ENCODE measurements around the gene RUBCN. TPM values are rescaled to one million over a fixed set of nuclear protein-coding genes. Genes with fewer than 3 reads are reported as not detected.

Gene RUBCN
- total RNA-seq, 4 donors from 2014 or later, result 36.8 to 56.7 (median 46.4) TPM

DNA sequence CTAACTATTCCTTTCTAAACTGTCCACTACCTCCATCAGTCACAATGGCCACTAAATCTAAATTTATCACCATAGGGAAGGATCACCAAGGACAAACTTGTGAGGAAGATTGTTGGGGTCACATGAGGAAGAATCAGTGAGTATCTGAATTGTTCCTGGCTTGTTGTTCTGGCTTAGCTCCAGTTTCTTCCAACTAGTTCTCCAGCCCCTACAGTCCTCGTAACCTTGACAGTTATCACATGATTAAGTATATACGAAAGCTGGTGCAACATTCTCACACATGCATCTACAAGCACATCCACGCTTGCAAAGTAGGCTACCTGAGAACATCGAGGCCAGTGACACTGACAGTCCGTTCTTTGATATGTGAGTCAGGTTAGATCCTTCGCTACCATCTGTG is 46.0 kb downstream of the RUBCN start:
- no peak for DNase-seq
- Histone ChIP-seq H3K9me3 (no peaks in the 10 kb centered on the region), H3K27me3 (no peaks in the 10 kb centered on the region), H3K27ac (no peak overlapping the region), H3K36me3 (peaks cover 13 to 14% of the 10 kb centered on the region in 2 donors), H3K4me1 (no peaks in the 10 kb centered on the region), H3K4me3 (replicated peaks in 1 of 3) (no peak overlapping the region)
- WGBS, 2 donors, result 97 to 98% methylated on average over 6 of the region's 6 CpGs
- intact Hi-C loops (cut with DNase I), result no loop called here
- TF ChIP-seq POLR2A (IDR thresholded peaks at IDR 0.05), result no peak
- TF ChIP-seq, protein P1, sequence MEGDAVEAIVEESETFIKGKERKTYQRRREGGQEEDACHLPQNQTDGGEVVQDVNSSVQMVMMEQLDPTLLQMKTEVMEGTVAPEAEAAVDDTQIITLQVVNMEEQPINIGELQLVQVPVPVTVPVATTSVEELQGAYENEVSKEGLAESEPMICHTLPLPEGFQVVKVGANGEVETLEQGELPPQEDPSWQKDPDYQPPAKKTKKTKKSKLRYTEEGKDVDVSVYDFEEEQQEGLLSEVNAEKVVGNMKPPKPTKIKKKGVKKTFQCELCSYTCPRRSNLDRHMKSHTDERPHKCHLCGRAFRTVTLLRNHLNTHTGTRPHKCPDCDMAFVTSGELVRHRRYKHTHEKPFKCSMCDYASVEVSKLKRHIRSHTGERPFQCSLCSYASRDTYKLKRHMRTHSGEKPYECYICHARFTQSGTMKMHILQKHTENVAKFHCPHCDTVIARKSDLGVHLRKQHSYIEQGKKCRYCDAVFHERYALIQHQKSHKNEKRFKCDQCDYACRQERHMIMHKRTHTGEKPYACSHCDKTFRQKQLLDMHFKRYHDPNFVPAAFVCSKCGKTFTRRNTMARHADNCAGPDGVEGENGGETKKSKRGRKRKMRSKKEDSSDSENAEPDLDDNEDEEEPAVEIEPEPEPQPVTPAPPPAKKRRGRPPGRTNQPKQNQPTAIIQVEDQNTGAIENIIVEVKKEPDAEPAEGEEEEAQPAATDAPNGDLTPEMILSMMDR (IDR thresholded peaks at IDR 0.05), result no peak

DNA sequence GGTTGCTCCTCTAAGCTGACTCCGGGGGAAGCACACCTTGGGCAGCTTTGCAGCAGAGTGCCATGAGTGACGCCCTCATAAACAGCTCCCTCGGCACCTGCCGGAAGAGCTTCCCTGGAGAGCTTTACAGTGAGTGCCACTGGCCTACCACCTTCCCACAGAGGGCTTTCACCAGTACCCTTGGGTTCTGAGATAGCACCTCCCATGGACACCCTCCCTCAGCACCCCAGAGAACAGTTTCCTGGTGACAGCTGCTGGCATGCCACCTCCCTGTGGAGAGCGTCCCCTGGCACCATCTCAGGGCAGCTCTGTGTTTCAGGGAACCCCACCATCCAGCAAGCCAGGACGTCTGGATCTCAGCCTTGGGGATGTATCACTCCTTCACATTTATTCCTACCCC is 49.1 kb downstream of the RUBCN start:
- no peaks in the 10 kb centered on the region for H3K4me1 ChIP-seq
- WGBS, 2 donors, result 89 to 98% methylated on average over 6 of the region's 6 CpGs
- H3K36me3 ChIP-seq, result peaks cover 7 to 8% of the 10 kb centered on the region in 2 donors

DNA sequence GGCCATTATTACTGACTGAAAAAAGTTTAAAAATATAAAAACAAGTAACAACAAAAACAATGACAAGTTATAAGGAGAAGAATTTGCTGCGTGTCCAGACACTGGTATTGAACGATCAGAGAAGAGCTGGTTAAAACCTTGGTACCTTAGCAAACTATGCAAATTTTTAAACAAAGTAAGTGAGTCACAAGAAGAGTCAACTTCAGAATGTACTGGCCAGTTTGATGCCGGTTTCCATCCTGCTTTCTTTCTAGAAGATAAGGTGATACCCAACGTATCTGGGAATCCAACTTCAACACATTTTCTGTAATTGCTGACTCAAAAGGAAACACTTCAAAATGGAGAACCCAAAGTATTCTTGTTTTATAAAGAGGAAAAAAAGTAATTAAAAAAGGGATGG is 49.8 kb downstream of the RUBCN start:
- H3K9me3 ChIP-seq, result no peaks in the 10 kb centered on the region
- intact Hi-C loops (cut with DNase I), result no loop called here
- peaks cover 13 to 14% of the 10 kb centered on the region in 2 donors for H3K36me3 ChIP-seq
- H3K4me3 ChIP-seq (replicated peaks in 1 of 3), result no peak overlapping the region
- 89 to 90% methylated on average over 4 of the region's 4 CpGs for WGBS, 2 donors
- TF ChIP-seq, protein P1 (IDR thresholded peaks at IDR 0.05), result no peak
- TF ChIP-seq POLR2A (IDR thresholded peaks at IDR 0.05), result no peak
- H3K4me1 ChIP-seq, result no peaks in the 10 kb centered on the region
- no peaks in the 10 kb centered on the region for H3K27me3 ChIP-seq
- no peak for DNase-seq
- no peak overlapping the region for H3K27ac ChIP-seq

More for the DNA sequence above, 49.1 kb downstream of the RUBCN start:
- Histone ChIP-seq H3K27me3 (no peaks in the 10 kb centered on the region), H3K27ac (no peak overlapping the region), H3K4me3 (replicated peaks in 1 of 3) (no peak overlapping the region), H3K9me3 (no peaks in the 10 kb centered on the region)
- intact Hi-C loops (cut with DNase I), result no loop called here
- TF ChIP-seq POLR2A (IDR thresholded peaks at IDR 0.05), result no peak
- TF ChIP-seq, protein P1 (IDR thresholded peaks at IDR 0.05), result no peak
- DNase-seq, result no peak

DNA sequence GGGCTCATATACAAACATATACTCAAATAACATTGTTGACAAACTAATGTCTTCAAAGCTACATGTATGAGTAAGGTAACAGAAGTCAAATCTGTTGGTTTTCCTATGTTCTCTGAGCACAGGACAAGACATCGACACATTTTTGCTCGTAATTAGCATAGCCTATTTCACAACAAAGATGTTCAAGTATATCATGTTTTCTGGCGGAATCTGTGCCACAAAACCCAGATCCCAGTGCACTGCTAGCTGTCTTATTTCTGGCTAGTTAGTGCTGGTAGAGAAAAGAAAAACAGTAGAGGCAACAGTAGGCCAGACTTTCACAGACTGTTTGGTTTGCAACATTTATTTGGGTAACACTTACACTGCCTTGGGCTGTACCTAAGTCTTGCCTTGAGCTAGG is 51.2 kb downstream of the RUBCN start:
- TF ChIP-seq POLR2A (IDR thresholded peaks at IDR 0.05), result no peak
- TF ChIP-seq, protein P1 (IDR thresholded peaks at IDR 0.05), result no peak
- no peak for DNase-seq
- H3K36me3 ChIP-seq, result peaks cover 22 to 24% of the 10 kb centered on the region in 2 donors
- no peaks in the 10 kb centered on the region for H3K4me1 ChIP-seq
- no peaks in the 10 kb centered on the region for H3K9me3 ChIP-seq
- 94 to 95% methylated on average over 3 of the region's 3 CpGs for WGBS, 2 donors
- H3K4me3 ChIP-seq (replicated peaks in 1 of 3), result no peak overlapping the region
- no peak overlapping the region for H3K27ac ChIP-seq
- no peaks in the 10 kb centered on the region for H3K27me3 ChIP-seq
- intact Hi-C loops (cut with DNase I), result no loop called here

DNA sequence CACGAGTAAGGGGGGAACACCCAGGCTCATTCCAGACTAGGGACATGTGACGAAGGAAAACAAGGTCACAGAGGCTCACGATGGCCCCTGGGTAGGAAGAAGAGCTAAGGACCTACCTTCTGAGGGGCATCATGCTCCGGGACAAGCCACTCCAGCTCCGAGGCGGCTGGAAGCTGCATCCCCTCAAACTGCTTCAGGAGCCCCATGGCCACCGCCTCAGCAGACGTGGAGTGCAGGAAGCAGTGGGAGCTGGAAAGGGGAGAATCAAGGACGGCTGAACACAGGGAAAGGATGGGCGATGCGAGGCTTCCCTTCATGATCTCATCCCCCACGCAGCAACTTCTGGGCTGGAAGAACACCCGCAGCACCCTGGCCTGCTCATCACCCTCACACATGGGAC is 53.5 kb downstream of the RUBCN start:
- Histone ChIP-seq H3K27me3 (no peaks in the 10 kb centered on the region), H3K4me3 (replicated peaks in 1 of 3) (no peak overlapping the region), H3K27ac (no peak overlapping the region), H3K4me1 (no peaks in the 10 kb centered on the region), H3K9me3 (no peaks in the 10 kb centered on the region), H3K36me3 (peaks cover 22 to 24% of the 10 kb centered on the region in 2 donors)
- 88 to 92% methylated on average over 13 of the region's 13 CpGs for WGBS, 2 donors
- DNase-seq, result no peak
- no peak for TF ChIP-seq POLR2A (IDR thresholded peaks at IDR 0.05)
- TF ChIP-seq, protein P1 (IDR thresholded peaks at IDR 0.05), result no peak
- intact Hi-C loops (cut with DNase I), result no loop called here
